Panc1 (cell line): Measurements from ENCODE around the gene LRRFIP1. TPM values are rescaled to one million over a fixed set of nuclear protein-coding genes. Genes with fewer than 3 reads are reported as not detected.
A peak's percentile ranks its signal among the peaks of the same experiment; 100 is the strongest.

Experiments used
- ATAC-seq: fragments of 200-7000 bp; cut with Tn5 transposase; 2 replicates; pipeline ENCODE4 v1.9.1; 2020; ENCODE audit warnings: mild to moderate bottlenecking, moderate library complexity
- BruUV-seq: library from RNA; stranded (reverse); fragments of 400-500 nt; replicated peaks from 2 replicates; lab custom pipeline; 2021; lab: Mats Ljungman, UMichigan
- CTCF ChIA-PET: fragments of 300-600 bp; sonication (Branson Sonifier 250); formaldehyde crosslinking; loops from one replicate; lab custom pipeline; 2022; ENCODE audit warnings: antibody characterized with exemption; lab: Charles Lee
- POLR2A ChIA-PET: fragments of 300-600 bp; sonication (Branson Sonifier 250); formaldehyde crosslinking; loops from one replicate; lab custom pipeline; 2022; ENCODE audit warnings: antibody characterized with exemption; lab: Charles Lee
- DNase-seq: peaks from one replicate; pipeline ENCODE4 v3.0.0-alpha.2; 2010; ENCODE audit warnings: low read depth, low spot score
- H3K27ac ChIP-seq: 2 replicates; pipeline ENCODE4 v1.5.1; 2011; ENCODE audit warnings: mild to moderate bottlenecking, low read length, inconsistent platforms
- H3K27me3 ChIP-seq: fragments of 200-500 bp; sonication (Bioruptor generic); 2 replicates; pipeline ENCODE4 v1.6.0; 2014; ENCODE audit warnings: low read length, inconsistent platforms; ENCODE audit not compliant: control insufficient read depth, insufficient read depth
- H3K36me3 ChIP-seq: fragments of 200-500 bp; sonication (Bioruptor generic); 2 replicates; pipeline ENCODE4 v1.5.1; 2014; ENCODE audit warnings: inconsistent platforms, mild to moderate bottlenecking, low read length, moderate library complexity; ENCODE audit not compliant: control insufficient read depth, insufficient read depth
- H3K4me1 ChIP-seq: 2 replicates; pipeline ENCODE4 v1.5.1; 2011; ENCODE audit warnings: inconsistent platforms, mild to moderate bottlenecking, low read length, moderate library complexity; ENCODE audit not compliant: control insufficient read depth, insufficient read depth
- H3K4me3 ChIP-seq, 2 experiments: 2 replicates each; pipeline ENCODE4 v1.5.1; 2011 to 2012; ENCODE audit warnings: low read depth in 2 of 2, low read length in 2 of 2, mild to moderate bottlenecking in 2 of 2, inconsistent platforms in 1 of 2, moderate library complexity in 1 of 2
- H3K9me3 ChIP-seq: fragments of 200-500 bp; sonication (Bioruptor generic); 2 replicates; pipeline ENCODE4 v1.5.1; 2014; ENCODE audit warnings: low read depth, mild to moderate bottlenecking, inconsistent platforms, low read length, moderate library complexity; ENCODE audit not compliant: control insufficient read depth, insufficient read depth
- POLR2AphosphoS5 ChIP-seq: IDR thresholded peaks from 2 replicates; pipeline ENCODE4 v1.6.1; 2012; ENCODE audit warnings: mild to moderate bottlenecking, low read depth, low read length, moderate library complexity
- SIN3A ChIP-seq: IDR thresholded peaks from 2 replicates; pipeline ENCODE4 v1.6.1; 2012; ENCODE audit warnings: low read depth, mild to moderate bottlenecking, low read length, moderate library complexity, borderline replicate concordance; ENCODE audit not compliant: insufficient read depth
- TCF7L2 ChIP-seq: IDR thresholded peaks from 2 replicates; pipeline ENCODE4 v1.6.1; 2011; ENCODE audit warnings: mild to moderate bottlenecking, low read depth, low read length, inconsistent platforms
- in situ Hi-C: cut with HindIII; loops from 2 replicates; pipeline ENCODE4 v1.10.0; 2016; ENCODE audit warnings: low sequenced_read_pairs, low pct_unique_long_range_greater_than_20kb
- intact Hi-C: fragments of 100-400 bp; cut with micrococcal nuclease; formaldehyde crosslinking; loops from one replicate; pipeline ENCODE4 v1.10.0; 2022; ENCODE audit not compliant: unreplicated experiment
- total RNA-seq: library from RNA; stranded (reverse); gene quantifications from one replicate; pipeline ENCODE4 v1.2.1, GENCODE V29; 2021; ENCODE audit not compliant: unreplicated experiment
- TF ChIP-seq, protein P1 (sequence below), 2 experiments: IDR thresholded peaks; 2 replicates each; pipeline ENCODE4 v1.6.1; 2011 to 2012; ENCODE audit warnings: low read depth in 2 of 2, control low read depth in 1 of 2, low read length in 1 of 2, mild to moderate bottlenecking in 1 of 2, moderate library complexity in 1 of 2; ENCODE audit not compliant: insufficient read depth in 1 of 2
- TF ChIP-seq, protein P2 (sequence below): fragments of 450-650 bp; IDR thresholded peaks from 2 replicates; pipeline ENCODE4 v1.5.1; 2017; ENCODE audit warnings: mild to moderate bottlenecking

Gene LRRFIP1
- total RNA-seq, 1 experiment from 2014 or later: 121 TPM

DNA sequence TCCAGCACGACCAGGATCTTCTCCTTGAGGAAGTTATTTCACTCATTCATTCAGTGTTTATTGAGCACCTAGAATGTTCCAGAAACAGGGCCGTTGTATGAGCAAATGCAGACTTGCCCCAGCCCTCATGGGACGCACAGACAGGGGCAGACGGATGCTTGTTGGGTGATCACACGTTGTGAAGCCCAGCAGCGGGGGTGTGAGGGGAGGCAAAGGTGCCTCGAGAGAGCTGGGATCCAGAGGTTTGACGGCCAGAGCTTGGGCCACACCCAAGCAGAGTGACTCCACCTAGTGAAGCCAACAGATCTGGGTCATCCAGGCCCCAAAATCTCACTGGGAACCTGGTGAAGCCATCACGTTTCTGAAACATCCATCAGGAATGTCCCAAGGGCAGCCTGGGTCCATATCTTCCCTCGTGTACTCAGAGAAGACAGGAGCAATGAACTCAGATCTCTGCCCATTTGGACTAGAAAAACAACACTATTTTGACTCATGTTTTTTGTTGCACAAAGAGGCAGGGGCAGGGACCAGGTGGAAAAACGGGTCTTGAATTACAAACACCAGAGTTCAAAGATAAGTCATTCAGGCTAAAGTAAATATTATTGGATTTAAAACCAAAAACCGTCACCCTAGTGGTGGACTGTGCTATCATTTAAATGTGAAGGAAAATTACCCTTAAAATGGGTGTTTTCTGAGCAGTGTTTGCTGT is 116.3 kb downstream of the LRRFIP1 start:
- Histone ChIP-seq H3K36me3 (no peaks in the 10 kb centered on the region; the same call in 1 of the 2 replicates), H3K4me1 (peaks cover 16% of the 10 kb centered on the region), H3K27ac (peak overlapping the region; percentile 34), H3K27me3 (no peaks in the 10 kb centered on the region), H3K9me3 (no peaks in the 10 kb centered on the region), H3K4me3 (no peak overlapping the region)
- intact Hi-C loops (loop anchor here (2.0 to 10.0 kb wide), 2 partner anchors 71 to 149 kb away; partner anchors contain the start of gene RAB17), in situ Hi-C loops (no loop called here)
- DNase-seq (no peak), ATAC-seq (no peak; the same call in 1 of the 2 replicates)
- POLR2A ChIA-PET: no interaction called here
- TF ChIP-seq, protein P1, sequence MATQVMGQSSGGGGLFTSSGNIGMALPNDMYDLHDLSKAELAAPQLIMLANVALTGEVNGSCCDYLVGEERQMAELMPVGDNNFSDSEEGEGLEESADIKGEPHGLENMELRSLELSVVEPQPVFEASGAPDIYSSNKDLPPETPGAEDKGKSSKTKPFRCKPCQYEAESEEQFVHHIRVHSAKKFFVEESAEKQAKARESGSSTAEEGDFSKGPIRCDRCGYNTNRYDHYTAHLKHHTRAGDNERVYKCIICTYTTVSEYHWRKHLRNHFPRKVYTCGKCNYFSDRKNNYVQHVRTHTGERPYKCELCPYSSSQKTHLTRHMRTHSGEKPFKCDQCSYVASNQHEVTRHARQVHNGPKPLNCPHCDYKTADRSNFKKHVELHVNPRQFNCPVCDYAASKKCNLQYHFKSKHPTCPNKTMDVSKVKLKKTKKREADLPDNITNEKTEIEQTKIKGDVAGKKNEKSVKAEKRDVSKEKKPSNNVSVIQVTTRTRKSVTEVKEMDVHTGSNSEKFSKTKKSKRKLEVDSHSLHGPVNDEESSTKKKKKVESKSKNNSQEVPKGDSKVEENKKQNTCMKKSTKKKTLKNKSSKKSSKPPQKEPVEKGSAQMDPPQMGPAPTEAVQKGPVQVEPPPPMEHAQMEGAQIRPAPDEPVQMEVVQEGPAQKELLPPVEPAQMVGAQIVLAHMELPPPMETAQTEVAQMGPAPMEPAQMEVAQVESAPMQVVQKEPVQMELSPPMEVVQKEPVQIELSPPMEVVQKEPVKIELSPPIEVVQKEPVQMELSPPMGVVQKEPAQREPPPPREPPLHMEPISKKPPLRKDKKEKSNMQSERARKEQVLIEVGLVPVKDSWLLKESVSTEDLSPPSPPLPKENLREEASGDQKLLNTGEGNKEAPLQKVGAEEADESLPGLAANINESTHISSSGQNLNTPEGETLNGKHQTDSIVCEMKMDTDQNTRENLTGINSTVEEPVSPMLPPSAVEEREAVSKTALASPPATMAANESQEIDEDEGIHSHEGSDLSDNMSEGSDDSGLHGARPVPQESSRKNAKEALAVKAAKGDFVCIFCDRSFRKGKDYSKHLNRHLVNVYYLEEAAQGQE (IDR thresholded peaks at IDR 0.05; ENCODE audit: insufficient read depth in 1 of 2, low read depth in 2 of 2, low read length in 1 of 2): no peak
- TF ChIP-seq, protein P2, sequence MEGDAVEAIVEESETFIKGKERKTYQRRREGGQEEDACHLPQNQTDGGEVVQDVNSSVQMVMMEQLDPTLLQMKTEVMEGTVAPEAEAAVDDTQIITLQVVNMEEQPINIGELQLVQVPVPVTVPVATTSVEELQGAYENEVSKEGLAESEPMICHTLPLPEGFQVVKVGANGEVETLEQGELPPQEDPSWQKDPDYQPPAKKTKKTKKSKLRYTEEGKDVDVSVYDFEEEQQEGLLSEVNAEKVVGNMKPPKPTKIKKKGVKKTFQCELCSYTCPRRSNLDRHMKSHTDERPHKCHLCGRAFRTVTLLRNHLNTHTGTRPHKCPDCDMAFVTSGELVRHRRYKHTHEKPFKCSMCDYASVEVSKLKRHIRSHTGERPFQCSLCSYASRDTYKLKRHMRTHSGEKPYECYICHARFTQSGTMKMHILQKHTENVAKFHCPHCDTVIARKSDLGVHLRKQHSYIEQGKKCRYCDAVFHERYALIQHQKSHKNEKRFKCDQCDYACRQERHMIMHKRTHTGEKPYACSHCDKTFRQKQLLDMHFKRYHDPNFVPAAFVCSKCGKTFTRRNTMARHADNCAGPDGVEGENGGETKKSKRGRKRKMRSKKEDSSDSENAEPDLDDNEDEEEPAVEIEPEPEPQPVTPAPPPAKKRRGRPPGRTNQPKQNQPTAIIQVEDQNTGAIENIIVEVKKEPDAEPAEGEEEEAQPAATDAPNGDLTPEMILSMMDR: no peak
- TF ChIP-seq TCF7L2 (no peak), POLR2AphosphoS5 (no peak), SIN3A (no peak)
- no TSS peak for BruUV-seq
- CTCF ChIA-PET: no interaction called here

DNA sequence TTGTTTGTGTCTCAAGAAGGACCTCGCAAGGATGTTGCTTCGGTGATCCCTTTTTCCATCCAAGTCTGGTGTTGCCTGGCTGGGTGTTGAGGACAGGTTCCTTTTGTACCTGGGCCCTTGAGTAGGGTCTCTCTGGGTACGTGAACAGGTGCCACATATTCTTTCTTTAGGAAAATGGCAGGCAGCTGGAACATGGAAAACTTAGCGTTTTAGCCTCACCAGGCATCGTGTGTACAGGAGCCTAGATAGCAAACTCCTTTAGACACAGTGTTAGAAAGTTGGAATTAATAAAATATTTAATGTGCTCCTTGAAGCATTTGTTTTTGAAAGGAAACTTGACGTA is 116.9 kb downstream of the LRRFIP1 start:
- H3K4me3 ChIP-seq: no peak overlapping the region
- no peak for ATAC-seq
- TF ChIP-seq TCF7L2 (no peak), POLR2AphosphoS5 (no peak), SIN3A (no peak)
- TF ChIP-seq, protein P2: no peak
- TF ChIP-seq, protein P1 (IDR thresholded peaks at IDR 0.05; ENCODE audit: insufficient read depth in 1 of 2, low read depth in 2 of 2, low read length in 1 of 2): no peak
- no peak for DNase-seq
- BruUV-seq: no TSS peak
- CTCF ChIA-PET: interaction anchor here (3.4 kb wide), 1 partner anchor 70 kb away, joined by 23 read pairs; no protein-coding TSS in a partner anchor
- POLR2A ChIA-PET: no interaction called here
- H3K4me1 ChIP-seq: peaks cover 16% of the 10 kb centered on the region
- H3K27me3 ChIP-seq: no peaks in the 10 kb centered on the region
- no peaks in the 10 kb centered on the region; the same call in 1 of the 2 replicates for H3K36me3 ChIP-seq
- H3K9me3 ChIP-seq: no peaks in the 10 kb centered on the region
- intact Hi-C loops: loop anchor here (2.0 to 10.0 kb wide), 2 partner anchors 71 to 149 kb away; partner anchors contain the start of gene RAB17
- in situ Hi-C loops: no loop called here
- H3K27ac ChIP-seq: peak overlapping the region; percentile 34
